Activated T-helper 9 cell treated with anti-CD3 and anti-CD28 coated beads, Interleukin-2, amount 50 U/mL, for 16 hours (primary cell): ENCODE measurements around the gene ACVRL1.

ENCODE experiments used
- DNase-seq: peaks from one replicate; pipeline ENCODE4 v3.0.0-alpha.2; 2020; ENCODE audit warnings: low read depth

ACVRL1 gene

GRCh38 chr12:51917746-51918453 is 10.6 kb downstream of the ACVRL1 start:
- no peak for DNase-seq

GRCh38 chr12:51920046-51920445 is 12.7 kb downstream of the ACVRL1 start:
- DNase-seq: no peak

GRCh38 chr12:51921017-51921725 is 13.9 kb downstream of the ACVRL1 start:
- no peak for DNase-seq

GRCh38 chr12:51922146-51922545 is 14.8 kb downstream of the ACVRL1 start:
- no peak for DNase-seq

- DNase-seq: no peak
Measured at GRCh38 chr12:51922762-51923505, 15.6 kb downstream of the ACVRL1 start.

- peak; percentile 40 for DNase-seq
Measured at GRCh38 chr12:51923506-51924365, 16.4 kb downstream of the ACVRL1 start.

GRCh38 chr12:51924551-51925319 is 17.4 kb downstream of the ACVRL1 start:
- DNase-seq: no peak

GRCh38 chr12:51925346-51926063 is 18.2 kb downstream of the ACVRL1 start:
- no peak for DNase-seq

GRCh38 chr12:51926064-51926632 is 18.8 kb downstream of the ACVRL1 start:
- DNase-seq: no peak

GRCh38 chr12:51926718-51927117 is 19.4 kb downstream of the ACVRL1 start:
- peak; percentile 16 for DNase-seq

GRCh38 chr12:51932218-51933076 is 25.1 kb downstream of the ACVRL1 start:
- DNase-seq: no peak

GRCh38 chr12:51934080-51934479 is 26.8 kb downstream of the ACVRL1 start:
- DNase-seq: no peak

- DNase-seq: no peak
Measured at GRCh38 chr12:51937926-51938325, 30.6 kb downstream of the ACVRL1 start.

- no peak for DNase-seq
Measured at GRCh38 chr12:51938726-51939125, 31.4 kb downstream of the ACVRL1 start.

- DNase-seq: no peak
Measured at GRCh38 chr12:51941011-51941581, 33.8 kb downstream of the ACVRL1 start.

- no peak for DNase-seq
Measured at GRCh38 chr12:51941604-51942003, 34.3 kb downstream of the ACVRL1 start.

- DNase-seq: no peak
Measured at GRCh38 chr12:51942056-51942455, 34.8 kb downstream of the ACVRL1 start.

- no peak for DNase-seq
Measured at GRCh38 chr12:51942501-51943000, 35.2 kb downstream of the ACVRL1 start.

- no peak for DNase-seq
Measured at GRCh38 chr12:51943346-51943745, 36.0 kb downstream of the ACVRL1 start.
